NOMO-1 (cell line): ENCODE data around the gene SNCB.

Experiments
- DNase-seq, 2 experiments: peaks; one replicate each; lab custom pipeline; 2025; ENCODE audit not compliant: unreplicated experiment in 2 of 2; lab: John Stamatoyannopoulos, UW

The SNCB gene

GRCh38 chr5:176661676-176662075 lies 31.3 kb upstream of the SNCB start:
- no peak for DNase-seq

- peak; percentile 43 to 65 for DNase-seq
Observed at GRCh38 chr5:176660860-176661641, 30.7 kb upstream of the SNCB start.

- DNase-seq = no peak
Observed at GRCh38 chr5:176660530-176660859, 30.2 kb upstream of the SNCB start.

DNA sequence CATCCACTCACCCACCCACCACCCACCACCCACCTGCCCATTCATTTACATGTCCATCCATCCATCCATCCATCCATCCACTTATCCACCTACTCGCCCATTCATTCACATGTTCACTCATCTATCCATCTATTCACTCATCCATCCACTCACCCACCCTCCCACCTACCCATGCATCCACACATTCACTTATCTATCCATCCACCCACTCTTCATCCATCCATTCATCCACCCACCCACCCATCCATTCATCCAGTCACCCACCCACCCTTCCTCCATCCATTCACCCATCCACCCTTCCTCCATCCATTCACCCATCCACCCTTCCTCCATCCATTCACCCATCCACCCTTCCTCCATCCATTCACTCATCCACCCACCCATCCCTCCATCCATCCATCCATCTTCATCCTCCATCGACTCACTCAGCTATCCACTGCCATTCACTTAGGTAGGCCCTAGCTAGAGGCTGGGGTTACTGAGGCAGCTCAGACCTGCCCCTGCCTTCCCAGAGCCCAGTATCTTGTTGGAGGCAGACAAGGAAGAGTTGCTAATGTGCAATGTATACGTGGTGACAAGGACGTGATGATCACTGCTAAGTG lies 29.6 kb upstream of the SNCB start:
- no peak for DNase-seq

DNA sequence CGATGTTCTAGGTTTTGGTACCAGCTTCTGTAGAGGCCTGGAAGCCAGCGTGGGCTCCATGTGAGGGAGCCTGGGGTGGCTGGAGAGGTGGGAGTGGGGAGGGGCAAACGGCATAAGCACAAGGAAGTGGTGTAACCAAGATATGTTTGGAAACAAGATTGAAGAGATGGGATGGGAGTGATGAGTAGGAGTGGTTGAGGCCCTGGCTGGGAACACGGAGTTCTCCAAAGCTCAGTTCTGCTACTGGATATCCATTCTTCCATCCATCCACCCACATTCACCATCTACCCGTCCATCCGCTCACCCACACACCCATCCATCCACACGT lies 29.1 kb upstream of the SNCB start:
- DNase-seq = no peak

DNA sequence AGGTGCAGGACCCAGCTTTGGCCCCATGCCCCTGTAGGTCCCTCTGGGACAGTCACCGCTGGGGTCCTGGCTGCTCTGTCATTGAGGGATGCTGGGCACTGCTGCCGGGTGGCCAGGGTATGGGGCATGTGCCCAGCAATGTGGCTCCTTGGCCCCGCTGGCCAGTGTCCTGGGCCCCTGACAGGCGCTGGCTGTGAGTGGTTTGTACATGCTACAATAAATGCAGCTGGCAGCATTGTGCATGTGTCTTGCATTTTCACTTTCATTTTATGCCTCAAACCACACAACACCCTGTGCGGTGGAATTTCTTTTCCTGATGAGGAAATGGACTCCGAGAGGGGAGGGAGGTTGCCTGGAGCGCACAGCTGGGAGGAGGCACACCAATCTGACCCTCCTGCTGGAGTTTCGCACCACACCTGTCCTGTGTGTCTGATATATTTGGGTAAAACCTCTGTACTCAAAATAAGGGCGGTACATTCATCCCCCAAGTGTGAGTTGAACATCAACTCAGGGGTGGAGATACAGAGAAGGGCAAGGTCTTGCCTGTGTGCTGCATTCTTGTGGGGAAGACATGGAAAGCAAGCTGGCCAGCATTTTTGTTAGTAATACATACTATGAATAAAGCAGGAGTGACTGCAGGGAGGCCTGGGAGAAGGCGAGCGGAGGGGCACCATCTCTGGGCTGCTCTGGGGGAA lies 28.6 kb upstream of the SNCB start:
- DNase-seq = peak; percentile 11 to 15

- DNase-seq = peak; percentile 22 to 38
Observed at GRCh38 chr5:176658007-176658599, 27.8 kb upstream of the SNCB start.

- DNase-seq = no peak
Observed at GRCh38 chr5:176656467-176656990, 26.2 kb upstream of the SNCB start.

DNA sequence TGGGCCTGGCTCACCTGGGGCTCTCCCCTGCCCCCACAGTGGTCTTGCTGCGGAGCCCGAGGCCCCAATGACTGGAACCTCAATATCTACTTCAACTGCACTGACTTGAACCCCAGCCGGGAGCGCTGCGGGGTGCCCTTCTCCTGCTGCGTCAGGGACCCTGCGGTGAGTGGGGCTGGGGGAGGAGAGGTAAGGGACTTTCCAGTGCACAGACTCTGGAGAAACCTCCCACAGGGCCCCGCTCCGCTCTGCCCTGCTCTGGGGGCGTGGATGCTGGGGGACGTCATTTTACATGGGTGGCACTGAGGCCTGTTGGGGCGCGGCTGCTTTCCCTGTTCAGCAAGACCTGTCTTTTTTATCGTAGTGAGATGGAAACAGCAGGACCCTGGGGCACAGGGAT lies 24.5 kb upstream of the SNCB start:
- DNase-seq = no peak

- no peak for DNase-seq
Observed at GRCh38 chr5:176653401-176654385, 23.4 kb upstream of the SNCB start.

DNA sequence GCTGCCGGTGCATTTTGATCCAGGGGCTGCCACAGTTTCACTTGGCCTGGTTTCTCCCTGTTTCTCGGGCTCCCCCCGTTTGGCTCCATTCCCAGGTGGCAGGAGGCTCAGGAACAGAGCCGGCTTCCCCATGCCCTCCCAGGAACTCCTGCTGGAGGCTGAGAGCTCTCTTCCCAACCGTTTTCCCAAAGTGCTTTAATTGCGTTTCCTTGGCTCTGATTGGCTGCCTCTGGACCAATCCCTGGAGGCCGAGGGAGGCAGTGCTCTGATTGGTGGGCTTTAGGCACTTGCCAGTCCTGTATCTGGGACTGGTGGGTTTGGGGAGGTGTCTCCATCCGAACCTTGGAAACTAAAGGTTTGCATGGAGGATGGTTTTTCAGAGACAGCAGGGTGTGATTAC lies 21.8 kb upstream of the SNCB start:
- DNase-seq = no peak

- DNase-seq = no peak
Observed at GRCh38 chr5:176651472-176651980, 21.2 kb upstream of the SNCB start.

- DNase-seq = no peak
Observed at GRCh38 chr5:176650354-176650884, 20.1 kb upstream of the SNCB start.

DNA sequence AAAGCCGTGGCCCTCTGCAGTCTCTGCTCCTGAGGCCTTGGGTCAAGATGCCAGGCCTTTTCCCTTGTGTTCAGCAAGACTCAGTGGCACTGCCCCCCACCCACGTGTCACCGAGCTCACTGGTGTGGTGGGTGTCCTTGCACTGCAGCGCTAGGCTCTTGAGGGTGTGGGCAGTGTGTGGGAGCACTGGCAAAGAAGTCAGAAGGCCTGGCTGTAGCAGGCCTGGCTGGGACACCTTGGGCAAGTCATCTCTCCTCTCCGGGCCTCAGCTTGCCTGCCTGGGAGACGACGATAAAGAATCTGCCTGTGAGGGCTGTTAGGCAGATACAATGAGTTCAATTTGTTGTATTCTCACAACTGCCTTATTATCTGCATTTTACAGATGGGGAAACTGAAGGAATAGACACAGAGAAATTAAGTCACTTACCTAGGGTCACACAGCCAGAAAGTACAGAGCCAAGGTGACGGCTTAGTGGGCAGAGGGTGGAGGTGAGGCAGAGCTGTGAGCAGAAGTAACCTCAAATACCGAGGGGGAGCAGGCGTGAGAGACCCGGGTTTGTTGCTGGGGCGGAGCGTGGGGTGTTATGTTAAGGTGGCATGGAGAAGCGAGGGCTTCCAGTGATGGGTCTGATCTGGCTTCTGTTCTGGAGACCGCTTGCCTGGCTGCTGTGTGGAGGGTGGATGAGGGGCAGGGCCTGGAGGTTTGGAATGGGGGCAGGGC lies 18.3 kb upstream of the SNCB start:
- DNase-seq = no peak

DNA sequence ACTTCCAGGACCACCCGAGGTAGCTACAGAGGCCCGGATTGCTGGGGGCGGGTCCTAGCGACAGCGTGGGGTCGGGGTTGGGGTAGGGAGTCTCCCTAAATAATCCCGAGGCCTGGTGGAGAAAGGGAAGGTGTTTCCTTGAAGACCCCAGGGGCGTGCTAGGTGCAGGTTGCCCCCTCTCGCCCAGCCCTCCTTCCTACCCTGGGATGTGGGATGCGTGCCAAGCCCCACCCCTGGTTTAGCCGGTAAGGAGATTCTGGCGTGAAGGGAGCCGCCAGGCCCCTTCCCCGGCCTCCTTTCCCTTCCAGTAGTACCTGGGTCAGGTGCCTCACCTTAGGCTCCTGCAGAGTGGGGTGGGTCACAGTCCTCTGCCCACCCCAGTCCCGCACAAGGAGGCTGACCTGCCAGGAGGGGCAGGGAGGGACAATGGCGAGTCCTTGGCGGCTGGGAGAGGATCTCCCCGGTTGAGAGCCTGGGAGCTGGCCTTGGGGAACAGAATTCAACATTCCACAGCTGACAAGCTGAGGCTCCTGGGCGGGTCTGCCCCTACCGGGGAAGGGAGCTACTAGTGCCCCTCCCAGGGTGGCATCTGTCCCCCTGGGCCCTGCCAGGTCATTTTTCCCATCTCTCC lies 17.6 kb upstream of the SNCB start:
- DNase-seq = no peak

DNA sequence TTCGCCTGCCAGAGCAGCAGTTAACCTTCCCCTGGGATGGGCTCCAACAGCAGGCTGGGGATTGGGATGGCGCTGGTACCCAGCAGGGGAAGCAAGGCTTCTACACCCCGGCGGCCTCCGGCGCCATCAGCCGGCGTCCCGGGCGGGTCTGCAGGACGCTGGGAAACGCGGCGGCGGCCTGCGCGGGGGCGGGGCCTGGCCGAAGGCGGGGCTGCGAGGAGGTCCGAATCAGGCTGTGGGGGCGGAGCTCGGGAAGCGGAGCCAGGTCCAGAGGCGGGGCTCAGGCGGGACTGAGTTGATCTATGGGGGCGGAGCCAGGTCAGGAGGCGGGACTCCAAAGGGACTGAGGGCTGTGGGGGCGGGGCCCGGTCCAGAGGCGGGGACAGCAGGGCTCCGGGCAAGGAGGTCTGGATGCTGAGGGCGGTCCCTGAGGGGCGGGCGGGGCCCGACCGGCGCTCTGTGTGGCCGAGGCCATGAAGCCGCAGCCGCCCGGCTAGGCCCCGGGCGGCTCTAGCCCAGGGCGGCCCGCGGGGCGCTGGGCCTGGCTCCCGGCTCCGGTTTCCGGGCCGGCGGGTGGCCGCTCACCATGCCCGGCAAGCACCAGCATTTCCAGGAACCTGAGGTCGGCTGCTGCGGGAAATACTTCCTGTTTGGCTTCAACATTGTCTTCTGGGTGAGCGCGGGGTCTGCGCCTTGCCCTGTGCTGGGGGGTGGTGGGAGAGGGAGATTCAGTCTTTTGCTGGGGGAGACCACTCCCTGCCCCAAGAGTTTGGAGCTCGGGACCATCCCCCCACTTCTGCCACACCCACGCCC lies 16.9 kb upstream of the SNCB start, which contains the start of gene TSPAN17:
TSPAN17 (plus strand) TSS at position 455 of the 813 bp plus-strand sequence; CDS start at position 587, 132 bp downstream.
- DNase-seq = peak; percentile 96 to 98

GRCh38 chr5:176646707-176647029 lies 16.3 kb upstream of the SNCB start:
- DNase-seq = no peak
